Glomerular visceral epithelial cell (primary cell): ENCODE data around the gene SP140L.
"Not testable (repeated sequence)": the region's sequence is repeated elsewhere in the genome, so short reads cannot be mapped to it uniquely, and the experiment has no call there.

Source experiments
- DNase-seq: peaks from one replicate; pipeline ENCODE4 v3.0.0-alpha.2; 2016; ENCODE audit errors: extremely low spot score

The SP140L gene

DNA sequence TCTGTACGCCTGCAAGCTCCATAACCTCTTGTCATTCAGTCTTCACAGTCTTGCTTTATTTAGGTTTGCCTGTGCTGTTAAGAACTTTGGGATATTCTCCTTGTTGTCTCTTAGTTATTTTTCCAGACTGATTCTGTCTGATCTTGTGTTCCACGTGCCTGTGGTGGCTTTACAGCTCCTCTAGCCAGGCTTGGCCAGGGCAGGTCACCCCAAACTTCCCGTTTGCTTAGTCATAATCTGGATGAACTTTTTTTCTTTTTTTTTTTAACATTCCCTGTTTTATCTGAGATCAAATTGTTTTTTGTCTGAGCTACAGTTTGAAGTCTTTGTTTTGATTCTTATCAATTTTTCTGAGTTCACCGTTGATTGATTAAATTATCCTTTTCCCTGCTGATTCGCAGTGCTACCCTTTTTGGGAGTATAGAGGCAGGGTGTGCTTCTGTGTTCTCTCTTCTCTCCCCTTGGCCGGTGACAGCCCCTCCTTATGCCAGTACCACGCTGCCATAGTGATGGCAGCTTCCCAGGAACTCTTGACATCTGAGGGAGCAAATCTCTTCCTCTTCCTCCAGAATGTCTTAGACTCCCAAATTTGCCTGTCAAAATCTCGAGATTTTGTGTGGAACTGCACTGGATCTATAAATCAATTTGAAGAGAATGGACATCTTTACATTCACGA lies 91.5 kb downstream of the SP140L start:
- peak; percentile 59 for DNase-seq

DNA sequence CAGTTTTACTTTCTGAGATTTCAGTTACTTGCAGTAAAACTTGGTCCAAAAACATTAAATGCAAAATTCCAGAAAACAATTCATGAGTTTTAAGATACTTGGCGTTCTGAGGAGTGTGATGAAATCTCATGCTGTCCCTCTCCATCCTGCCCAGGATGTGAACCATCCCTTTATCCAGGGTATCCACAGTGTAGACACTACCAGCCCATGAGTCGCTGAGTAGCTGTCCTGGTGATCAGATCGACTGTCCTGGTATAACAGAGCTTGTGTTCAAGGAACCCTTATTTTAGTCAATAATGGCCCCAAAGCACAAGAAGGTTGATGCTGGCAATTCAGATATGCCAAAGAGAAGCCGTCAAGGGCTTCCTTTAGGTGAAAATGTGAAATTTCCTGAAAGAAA lies 92.2 kb downstream of the SP140L start:
- DNase-seq, result no peak

DNA sequence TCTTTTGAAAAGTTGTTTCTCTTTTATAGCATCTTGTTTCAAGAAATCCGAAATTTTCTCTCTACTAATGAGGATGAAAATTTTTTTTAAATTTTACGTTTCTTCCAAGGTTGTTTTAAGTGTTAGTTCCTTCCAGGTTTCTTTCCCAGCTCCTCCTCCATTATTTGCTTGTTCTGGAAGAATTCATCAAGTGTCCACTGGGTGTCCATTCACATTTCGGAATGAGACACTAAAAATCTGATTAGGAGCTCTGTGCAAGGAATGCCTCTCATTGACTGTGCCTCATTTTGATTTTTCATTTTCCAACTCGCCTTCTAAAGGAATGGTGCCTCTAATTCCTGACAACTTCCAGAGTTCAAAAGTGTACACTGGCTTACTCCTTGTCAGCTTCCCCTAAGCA lies 95.2 kb downstream of the SP140L start:
- DNase-seq, result no peak

DNA sequence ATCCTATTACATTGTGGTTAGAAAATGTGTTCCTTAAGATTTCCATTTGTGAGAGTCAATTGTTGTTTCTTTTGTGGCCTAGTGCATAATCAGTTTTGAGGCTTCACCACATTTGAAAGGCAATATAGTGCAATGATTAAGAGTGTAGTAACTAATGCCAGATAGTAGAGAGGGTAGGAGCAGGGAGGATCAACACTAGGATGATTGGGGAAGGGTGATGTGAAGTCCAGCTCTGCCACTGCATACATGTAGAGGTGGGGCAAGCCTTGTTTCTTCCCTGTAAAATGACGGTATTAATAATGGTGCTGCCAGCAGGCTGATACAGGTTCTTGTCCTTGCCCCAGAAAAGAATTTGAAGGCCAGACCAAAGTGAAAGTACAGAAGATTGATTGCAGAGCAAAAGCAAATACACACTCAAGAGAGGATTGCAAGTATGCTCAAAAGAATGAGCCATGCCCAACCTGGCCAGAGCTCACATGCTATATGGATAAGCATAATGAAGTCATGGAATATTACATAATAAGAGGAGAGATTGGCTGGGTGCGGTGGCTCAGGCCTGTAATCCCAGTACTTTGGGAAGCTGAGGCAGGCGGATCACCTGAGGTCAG lies 97.0 kb downstream of the SP140L start:
- DNase-seq, result no peak

DNA sequence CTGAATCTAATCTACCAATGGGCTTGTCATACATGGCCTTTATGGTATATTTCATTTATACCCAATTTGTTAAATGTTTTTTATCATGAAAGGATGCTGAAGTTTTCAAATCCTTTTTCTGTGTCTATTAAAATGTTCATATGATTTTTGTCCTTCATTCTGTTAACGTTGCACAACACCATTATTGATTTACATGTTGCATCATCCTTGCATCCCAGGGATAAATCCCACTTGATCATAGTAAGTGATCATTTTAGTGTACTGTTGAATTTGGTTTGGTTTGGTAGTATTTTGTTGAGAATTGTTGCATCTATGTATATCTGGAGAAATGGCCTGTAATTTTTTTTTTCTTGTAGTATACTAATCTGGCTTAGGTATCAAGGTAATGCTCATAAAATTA lies 98.4 kb downstream of the SP140L start:
- DNase-seq, result no peak

DNA sequence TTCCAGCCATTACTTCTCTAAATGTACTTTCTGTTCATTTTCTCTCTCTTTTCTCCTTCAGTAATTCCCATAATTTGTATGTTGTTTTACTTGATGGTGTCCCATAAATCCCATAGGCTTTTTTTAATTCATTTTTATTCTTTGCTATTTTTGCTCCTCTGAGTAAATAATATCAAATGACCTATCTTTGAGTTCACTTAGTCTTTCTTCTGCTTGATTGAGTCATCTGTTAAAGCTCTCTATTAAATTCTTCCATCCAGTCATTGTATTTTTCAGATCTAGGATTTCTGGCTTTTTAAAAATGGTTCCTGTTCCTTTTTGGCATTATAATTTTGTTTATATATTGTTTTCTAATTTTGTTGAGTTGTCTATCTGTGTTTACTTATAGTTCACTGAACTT lies 102.5 kb downstream of the SP140L start:
- DNase-seq, result no peak

DNA sequence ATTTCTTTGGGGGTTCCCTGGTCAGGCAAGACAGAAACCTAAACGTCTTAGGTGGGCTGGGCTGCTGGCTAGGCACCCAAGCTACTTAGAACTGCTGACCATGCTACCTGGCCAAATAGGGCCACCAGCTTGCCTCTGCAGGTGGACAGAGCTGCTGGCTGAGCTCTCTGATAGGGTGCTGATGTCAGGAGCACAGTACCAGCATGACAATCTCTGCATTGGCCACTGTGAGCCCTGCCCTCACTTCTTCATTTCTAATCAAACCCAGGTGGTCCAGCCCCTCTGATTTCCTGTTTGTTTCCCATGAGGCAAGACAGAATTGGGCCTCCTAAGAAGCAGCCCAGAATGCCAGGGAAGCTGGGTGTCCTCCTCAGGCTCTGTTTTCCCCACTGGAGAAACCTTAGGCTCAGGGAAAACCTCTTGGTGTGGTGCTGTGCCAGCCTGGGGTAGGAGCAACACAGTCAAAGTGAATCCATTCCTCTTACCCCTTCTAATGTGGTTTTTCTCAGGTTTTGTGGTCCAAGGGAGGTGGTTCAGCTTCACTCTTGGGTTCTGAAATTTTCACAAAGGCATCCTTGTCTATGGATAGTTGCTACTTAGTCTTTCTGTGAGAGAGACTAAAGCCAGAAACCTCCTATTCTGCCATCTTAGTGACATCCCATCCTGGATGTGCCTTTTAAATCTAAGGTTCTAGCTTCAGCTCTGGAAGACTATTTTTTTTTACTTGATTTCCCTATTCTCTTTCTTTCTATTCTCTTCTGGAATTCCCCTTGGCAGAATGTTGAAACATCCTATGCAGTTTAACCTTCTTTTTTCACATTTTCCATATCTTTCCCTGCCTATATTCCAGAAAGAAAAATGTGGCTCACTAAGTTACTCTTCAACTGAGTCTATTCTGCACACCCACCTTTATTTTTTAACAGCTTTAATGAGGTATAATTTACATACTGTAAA lies 104.2 kb downstream of the SP140L start:
- no peak for DNase-seq

DNA sequence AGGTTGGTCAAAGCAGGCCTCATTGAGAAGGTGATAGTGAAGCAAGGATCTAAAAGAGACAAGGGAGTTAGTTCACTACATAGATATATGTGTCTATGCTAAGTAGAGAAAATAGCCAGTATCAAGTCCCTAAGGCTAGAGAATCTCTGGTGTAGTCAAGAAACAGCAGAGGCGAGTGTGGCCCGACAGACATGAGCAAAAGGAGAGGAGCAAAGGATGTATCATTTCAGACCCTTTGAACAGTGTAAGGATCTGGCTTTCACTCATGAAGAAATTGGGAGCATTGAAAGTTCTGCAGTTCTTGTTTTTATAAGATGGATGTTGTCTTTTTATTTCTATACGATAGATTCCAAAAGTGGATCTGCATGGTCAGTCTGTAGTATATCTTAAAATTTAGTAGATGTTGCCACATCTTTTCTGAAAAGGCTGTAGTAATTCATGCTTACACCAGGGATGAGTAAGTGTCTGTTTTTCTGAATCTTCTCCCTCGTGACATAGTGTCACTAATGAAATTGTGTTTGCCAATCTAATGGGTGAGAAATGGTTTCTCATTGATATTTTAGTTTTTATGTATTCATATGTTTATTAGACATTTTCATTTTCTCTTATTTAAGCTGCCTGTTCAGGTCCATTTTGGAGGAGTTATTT lies 107.8 kb downstream of the SP140L start:
- no peak for DNase-seq

DNA sequence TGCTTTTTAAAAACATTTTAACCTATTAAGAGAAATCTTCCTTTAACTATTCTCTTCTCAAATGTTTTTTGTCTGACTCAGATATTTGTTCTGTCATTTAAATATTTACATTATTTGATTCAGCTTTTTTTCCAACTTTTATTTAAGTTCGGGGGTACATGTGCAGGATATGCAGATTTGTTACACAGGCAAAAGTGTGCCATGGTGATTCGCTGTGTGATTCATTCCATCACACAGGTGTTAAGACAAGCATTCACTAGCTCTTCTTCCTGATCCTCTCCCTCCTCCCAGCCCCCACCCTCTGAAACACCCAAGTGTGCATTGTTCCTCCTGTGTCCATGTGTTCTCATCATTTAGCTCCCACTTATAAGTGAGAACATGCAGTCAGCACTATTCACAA lies 108.4 kb downstream of the SP140L start:
- DNase-seq, result no peak

DNA sequence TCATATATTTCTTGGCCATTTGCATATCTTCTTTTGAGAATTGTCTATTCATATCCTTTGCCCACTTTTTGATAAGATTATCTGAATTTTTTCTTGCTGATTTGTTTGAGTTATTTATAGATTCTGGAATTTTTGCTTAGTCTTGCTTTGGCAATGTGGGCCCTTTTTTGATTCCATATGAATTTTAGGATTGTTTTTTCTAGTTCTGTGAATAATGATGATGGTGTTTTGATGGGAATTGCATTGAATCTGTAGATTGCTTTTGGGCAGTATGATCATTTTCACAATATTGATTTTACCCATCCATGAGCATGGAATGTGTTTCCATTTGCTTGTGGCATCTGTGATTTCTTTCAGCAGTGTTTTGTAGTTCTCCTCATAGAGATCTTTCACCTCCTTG lies 112.1 kb downstream of the SP140L start:
- DNase-seq, result not testable (repeated sequence)

DNA sequence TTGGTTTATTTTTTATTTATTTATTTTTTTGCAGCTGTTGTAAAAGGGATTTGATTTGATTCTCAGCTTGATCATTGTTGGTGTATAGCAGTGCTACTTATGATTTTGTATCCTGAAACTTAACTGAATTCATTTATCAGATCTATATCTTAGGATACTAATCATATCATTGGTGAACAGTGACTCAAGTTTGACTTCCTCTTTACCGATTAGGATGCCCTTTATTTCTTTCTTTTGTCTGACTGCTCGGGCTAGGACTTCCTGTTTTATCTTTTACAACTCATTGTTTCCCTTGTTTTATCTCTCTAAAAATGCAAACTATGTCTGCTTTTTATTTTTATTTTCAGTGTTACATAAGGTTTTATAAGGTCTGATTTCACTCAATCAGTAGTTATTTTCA lies 112.6 kb downstream of the SP140L start:
- no peak for DNase-seq

DNA sequence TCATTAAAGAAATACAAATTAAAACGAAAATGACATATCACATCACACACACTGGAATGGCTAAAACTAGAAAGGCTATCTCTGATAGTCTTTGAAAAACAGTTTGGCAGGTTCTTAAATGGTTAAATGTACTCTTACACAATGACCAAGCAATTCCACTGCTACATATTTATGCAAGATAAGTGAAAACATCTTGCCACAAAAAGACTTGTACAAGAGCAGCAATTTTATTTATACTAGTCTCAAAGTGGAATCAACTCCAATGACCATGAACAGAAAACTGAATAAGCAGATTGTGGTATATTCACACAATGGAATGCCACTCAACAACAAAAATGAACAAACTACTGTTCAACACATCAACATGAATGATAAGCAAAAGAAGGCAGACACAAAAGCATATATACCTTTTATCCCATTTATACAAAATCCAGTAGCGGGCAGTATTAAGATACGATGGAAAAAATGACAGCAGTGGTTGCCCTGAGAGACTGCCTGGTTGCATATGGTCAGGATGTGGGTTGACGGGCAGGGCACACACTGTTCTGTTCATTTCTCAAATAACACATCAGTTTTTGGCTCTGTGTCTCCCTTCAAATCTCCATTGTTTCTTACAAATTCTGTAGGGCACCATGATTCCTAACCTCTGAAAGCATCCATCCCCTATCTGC lies 114.4 kb downstream of the SP140L start:
- no peak for DNase-seq

DNA sequence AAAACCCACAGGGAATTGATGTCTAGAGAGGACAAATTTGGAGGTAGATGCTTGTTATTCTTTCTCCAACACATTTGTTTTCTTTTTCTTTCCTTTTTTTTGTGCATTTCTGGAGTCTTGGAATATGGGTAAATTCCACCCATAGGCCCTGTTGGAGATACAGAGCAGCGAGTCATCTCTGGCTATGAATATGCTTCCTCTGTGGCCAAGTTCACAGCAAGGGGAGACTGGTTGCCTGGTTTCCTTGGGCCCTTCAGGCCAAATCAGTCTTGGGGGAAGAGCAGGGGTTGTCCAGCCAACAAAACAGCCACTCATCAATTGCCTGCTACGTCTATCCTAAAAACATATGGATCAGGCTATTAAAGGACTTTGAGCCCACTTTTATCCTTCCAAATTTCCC lies 116.5 kb downstream of the SP140L start:
- DNase-seq, result peak; percentile 37

DNA sequence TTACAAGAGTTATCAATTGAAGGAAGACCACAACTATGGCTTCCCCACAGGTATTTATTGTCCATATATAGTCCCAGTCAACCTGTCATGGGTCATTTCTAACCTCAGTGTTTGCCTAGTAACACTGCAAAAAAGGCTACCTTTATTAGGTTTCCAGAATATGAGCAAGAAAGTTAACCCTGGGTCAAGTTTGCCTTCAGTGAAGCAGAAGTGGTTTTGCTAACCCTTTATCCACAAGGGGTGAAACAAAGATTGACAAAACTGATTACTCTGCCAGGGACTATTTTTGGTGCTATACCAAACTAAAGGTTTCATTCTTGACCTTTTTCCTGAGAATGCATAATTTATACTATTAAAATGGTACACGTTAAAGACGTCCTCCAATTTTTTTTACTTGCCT lies 117.8 kb downstream of the SP140L start:
- no peak for DNase-seq

DNA sequence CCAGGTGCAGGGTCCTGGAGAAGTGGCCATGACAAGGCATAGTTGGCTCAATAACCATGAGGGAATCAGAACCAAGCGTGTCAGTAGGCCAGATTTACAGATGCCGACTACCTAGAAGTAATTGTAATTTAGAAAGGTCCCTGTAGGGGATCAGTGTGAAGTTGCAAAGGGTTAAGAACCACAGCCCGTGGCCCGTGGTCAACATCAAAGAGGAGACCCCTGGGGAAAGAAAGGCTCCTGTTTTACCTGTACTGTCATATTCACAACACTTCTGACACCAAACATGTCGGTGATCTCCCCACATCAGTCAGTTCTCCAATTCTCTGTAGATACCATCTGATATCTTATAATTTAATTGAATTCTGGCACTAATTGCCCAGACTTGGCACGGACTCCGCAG lies 120.0 kb downstream of the SP140L start:
- DNase-seq, result no peak

DNA sequence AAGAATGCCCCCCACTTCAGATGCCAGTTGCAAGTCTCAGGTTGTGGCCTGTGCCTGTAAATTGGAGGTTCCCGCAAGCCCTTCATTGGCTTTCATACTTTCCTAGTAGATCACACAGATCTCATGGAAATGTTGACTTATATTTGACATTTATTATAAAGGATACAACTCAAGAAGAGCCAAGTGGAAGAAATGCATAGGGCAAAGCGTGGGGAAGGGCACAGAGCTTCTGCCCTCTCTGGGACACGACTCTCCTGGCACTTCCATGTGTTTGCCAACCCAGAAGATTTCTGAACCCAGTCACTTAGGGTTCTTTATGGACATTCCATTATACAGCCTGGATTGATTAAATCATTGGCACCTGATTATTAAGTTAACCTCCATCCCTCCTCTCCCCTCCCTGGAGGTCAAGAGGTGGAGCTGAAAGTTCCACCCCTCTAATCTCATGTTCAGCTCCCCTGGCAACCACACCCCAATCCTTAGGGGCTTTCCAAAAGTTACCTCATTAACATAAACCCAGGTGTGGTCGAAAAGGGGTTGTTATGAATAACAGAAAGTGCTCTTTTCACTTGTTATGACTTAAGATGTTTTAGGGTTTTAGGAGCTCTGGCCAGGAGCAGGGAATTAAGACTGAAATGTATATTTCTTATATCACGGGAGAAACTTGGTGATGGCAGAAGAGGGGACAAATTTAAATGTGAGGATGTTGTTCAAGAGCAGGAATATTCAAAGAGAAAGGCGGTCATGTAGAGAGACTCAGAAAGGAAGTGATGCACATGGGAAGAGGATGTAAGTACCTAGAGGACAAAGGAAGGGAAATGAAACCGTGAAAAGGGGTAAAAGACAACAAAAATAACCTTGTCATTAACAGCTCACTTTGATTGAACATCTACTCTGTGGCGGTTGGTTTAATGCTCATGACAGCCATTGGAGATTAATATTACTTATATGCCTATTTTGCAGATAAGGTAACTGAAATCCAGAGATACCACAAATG lies 120.8 kb downstream of the SP140L start:
- DNase-seq, result no peak

DNA sequence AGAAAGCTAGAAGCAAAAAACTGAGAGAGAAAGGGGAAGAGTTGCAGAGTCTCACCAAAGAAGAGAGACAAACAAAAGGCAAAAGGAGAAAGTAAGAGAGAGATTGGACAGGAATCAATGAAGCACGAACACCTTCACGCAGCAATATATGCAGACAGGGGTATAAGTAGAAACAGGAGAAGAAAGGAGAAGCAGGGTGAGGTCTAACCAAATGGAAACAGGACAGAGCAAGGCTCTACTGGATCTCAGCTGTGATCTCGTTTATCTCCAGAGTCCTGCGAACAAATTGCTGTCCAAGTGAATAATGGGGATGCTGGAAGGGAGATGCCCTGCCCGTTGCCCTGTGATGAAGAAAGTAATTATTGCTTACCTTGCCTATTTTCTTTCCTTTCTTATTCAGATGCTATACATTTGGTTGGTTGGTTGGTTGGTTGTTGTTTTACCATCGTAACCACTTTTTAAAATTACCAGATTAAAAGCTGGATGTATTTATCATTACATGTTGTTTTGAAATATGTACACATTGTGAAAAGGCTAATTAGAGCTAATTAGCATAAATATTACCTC lies 123.0 kb downstream of the SP140L start:
- no peak for DNase-seq

DNA sequence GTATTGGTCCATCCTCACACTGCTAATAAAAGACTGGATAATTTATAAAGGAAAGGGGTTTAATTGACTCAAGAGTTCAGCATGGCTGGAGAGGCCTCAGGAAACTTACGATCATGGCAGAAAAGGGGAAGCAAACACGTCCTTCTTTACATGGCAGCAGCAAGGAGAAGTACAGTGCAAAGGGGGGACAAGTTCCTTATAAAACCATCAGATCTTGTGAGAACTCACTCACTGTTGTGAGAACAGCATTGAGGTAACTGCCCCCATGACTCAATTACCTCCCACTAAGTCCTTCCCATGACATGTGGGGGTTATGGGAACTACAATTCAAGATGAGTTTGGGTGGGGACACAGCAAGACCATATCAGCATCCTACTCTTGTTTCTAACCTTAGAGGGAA lies 126.0 kb downstream of the SP140L start:
- DNase-seq, result no peak
